NCI-H146 treated with DMSO at 0.1 percent for 48 hours (cell line): ENCODE measurements around the gene OR9Q1.

Experiments used
- DNase-seq: peaks from one replicate; lab custom pipeline; 2025; ENCODE audit not compliant: unreplicated experiment; lab: John Stamatoyannopoulos, UW

Gene OR9Q1

GRCh38 chr11:58227956-58228615 lies 204.4 kb downstream of the OR9Q1 start:
- no peak for DNase-seq
